GM15510 (cell line): ENCODE results near the gene TSHZ2.

Experiments
- POLR2A ChIP-seq: IDR thresholded peaks from 3 replicates; pipeline ENCODE4 v1.6.1; 2011; ENCODE audit warnings: borderline replicate concordance; ENCODE audit not compliant: insufficient read length; ENCODE audit errors: extremely low read depth

TSHZ2 gene

GRCh38 chr20:53085720-53086119 is 113.6 kb downstream of the TSHZ2 start:
- TF ChIP-seq POLR2A = no peak

GRCh38 chr20:53087037-53087777 is 115.0 kb downstream of the TSHZ2 start:
- no peak for TF ChIP-seq POLR2A

- no peak for TF ChIP-seq POLR2A
Measured at GRCh38 chr20:53088786-53089185, 116.6 kb downstream of the TSHZ2 start.

- no peak for TF ChIP-seq POLR2A
Measured at GRCh38 chr20:53091789-53092188, 119.6 kb downstream of the TSHZ2 start.

GRCh38 chr20:53092772-53093300 is 120.7 kb downstream of the TSHZ2 start:
- TF ChIP-seq POLR2A = no peak

- TF ChIP-seq POLR2A = no peak
Measured at GRCh38 chr20:53097371-53097770, 125.2 kb downstream of the TSHZ2 start.

- no peak for TF ChIP-seq POLR2A
Measured at GRCh38 chr20:53097791-53098190, 125.6 kb downstream of the TSHZ2 start.

GRCh38 chr20:53098621-53099020 is 126.5 kb downstream of the TSHZ2 start:
- no peak for TF ChIP-seq POLR2A

GRCh38 chr20:53099856-53100255 is 127.7 kb downstream of the TSHZ2 start:
- no peak for TF ChIP-seq POLR2A

- TF ChIP-seq POLR2A = no peak
Measured at GRCh38 chr20:53100476-53100911, 128.3 kb downstream of the TSHZ2 start.

- TF ChIP-seq POLR2A = no peak
Measured at GRCh38 chr20:53101992-53102760, 130.0 kb downstream of the TSHZ2 start.

GRCh38 chr20:53103124-53103523 is 131.0 kb downstream of the TSHZ2 start:
- TF ChIP-seq POLR2A = no peak

GRCh38 chr20:53104884-53105283 is 132.7 kb downstream of the TSHZ2 start:
- TF ChIP-seq POLR2A = no peak

- no peak for TF ChIP-seq POLR2A
Measured at GRCh38 chr20:53116733-53117132, 144.6 kb downstream of the TSHZ2 start.

- TF ChIP-seq POLR2A = no peak
Measured at GRCh38 chr20:53122853-53123252, 150.7 kb downstream of the TSHZ2 start.
